Ishikawa (cell line): ENCODE data around the gene ACOX3.

ENCODE experiments used
- CEBPB ChIP-seq: IDR thresholded peaks from 2 replicates; pipeline ENCODE4 v1.6.1; 2012
- FOXM1 ChIP-seq: IDR thresholded peaks from 2 replicates; pipeline ENCODE4 v1.6.1; 2012; ENCODE audit warnings: low read depth, borderline replicate concordance
- TCF12 ChIP-seq: IDR thresholded peaks from 2 replicates; pipeline ENCODE4 v1.6.1; 2012; ENCODE audit warnings: low read depth
- ZBTB7A ChIP-seq: IDR thresholded peaks from 2 replicates; pipeline ENCODE4 v1.6.1; 2012; ENCODE audit warnings: low read depth
- TF ChIP-seq, protein P1 (sequence below): IDR thresholded peaks from 2 replicates; pipeline ENCODE4 v1.6.1; 2012

- TF ChIP-seq, protein P1, sequence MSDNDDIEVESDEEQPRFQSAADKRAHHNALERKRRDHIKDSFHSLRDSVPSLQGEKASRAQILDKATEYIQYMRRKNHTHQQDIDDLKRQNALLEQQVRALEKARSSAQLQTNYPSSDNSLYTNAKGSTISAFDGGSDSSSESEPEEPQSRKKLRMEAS, result no peak
- no peak for TF ChIP-seq ZBTB7A
- no peak for TF ChIP-seq FOXM1
- no peak for TF ChIP-seq CEBPB
- TF ChIP-seq TCF12, result no peak
These were observed 1.8 kb downstream of the ACOX3 start for GRCh38 chr4:8438743-8439142.
